Stimulated activated CD4-positive, alpha-beta T cell treated with anti-CD3 and anti-CD28 coated beads, Interleukin-2, amount 100 ng/mL, for 48 hours (primary cell): ENCODE results near the gene CRAT.
A peak's percentile ranks its signal among the peaks of the same experiment; 100 is the strongest.

Experiments used
- DNase-seq, 2 donors: peaks; one replicate each; pipeline ENCODE4 v3.0.0-alpha.2; 2020

The CRAT gene

DNA sequence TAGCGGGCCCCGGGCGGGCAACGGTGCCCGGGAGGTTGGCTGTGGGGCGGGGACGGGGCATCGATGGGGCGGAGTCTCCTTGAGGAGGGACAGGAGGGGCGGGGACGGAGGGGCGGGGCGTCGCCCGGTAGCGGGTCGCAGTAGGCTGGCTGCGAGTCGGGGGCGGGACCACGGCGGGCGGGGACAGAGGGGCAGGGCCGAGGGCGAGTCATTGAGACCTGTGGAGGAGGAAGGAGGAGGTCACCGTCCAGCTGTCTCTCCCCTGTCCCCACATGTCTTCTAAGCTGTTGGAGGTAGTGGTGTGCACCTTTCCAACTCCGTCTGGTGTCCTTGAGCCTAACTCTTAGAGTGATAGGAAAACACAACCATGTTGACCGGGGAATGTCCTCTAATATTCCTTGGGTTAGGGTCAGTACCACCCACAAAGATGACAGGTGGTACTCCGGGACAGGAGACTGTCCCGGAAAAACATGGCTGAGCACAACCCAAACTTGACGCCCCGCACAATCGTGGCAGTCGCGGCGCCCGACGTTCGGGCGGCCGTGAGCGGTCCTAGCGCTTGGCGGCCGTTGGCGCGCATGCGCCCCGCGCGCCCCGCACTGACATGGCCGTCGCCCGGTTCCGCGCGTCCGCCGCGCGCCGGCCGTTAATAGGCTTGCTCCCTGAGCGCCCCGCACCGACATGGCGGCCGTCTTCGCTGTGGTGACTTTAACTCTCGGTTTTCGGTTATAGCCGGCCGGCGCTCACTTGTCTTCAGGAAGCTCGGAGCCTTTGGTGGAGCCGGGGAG is at the start of gene CRAT, which contains the start of gene PTPA:
TSS of gene CRAT (minus strand) at position 54 of the 788 bp plus-strand sequence. CDS start 284 bp downstream, outside the sequence.
TSS of gene PTPA (plus strand) at position 676 of the 788 bp plus-strand sequence. CDS start 186 bp downstream, outside the sequence.
- DNase-seq: peak; percentile 95 to 96

DNA sequence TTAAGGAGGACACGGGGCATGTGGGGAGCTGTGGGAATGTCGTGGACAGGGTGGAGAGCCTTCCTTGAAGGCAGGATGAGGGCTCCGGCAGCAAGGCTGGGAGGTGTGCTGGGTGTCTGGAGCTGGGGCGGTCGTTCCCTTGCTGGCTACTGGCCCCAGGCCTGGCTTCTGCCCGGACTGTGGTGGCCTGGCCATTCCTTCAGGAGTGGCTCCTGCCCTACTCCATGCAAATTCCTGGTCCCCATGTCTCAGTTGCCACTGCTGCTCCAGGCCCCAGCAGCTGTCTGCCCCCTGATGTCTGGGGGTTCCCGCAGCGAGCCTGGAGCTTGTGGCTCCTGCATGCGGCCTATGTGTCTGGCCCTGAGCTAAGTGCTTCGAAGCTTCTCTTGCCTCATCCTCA is 45.6 kb upstream of the CRAT start:
- no peak for DNase-seq

DNA sequence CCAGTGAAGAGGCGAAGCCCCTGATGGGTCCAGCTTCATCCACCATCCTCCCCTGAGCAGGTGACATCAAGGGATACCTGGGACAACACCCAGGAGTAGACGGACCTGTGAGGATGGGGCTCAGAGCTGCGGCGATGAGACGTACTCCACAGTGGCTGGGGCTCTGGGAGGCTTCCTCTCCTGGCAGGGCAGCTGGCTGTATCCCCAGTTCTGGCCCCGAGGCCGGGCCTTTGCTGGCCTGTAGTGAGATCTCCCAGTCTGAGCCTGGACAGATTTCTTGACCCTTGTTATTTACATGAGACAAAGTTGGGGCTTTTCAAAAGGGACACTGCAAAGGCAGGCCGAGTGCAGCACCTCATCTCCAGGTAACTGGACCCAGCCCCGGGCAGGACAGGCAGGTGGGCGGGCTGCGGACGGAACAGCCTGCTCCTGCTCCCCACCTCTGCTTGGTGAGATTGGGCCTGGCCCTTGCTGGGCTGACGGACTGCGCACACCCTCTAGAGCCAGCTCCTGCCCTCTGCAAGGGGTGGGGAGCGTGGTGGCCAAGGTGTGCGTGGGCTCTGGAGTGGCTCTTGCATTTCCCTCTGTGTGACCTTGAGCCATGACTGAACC is 44.4 kb upstream of the CRAT start:
- no peak for DNase-seq

DNA sequence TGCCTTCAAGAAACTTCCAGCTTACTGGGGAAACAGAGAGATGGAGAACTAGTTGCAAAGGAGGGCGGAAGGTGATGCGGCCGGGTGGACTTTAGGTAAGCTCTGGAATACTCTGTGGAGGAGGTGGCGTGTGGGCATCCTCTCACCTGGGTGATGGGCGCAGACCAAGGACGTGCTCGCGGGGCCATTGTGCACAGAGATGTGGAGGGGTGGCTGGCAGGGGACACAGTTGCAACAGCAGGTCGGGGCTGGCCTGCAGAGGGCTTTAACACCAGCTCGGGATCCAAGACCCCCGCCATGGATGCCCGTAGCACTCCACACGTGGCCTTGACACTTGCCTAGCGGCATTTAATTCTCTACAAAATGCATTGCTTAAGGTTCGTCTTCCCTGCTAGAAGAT is 40.9 kb upstream of the CRAT start:
- DNase-seq: no peak

DNA sequence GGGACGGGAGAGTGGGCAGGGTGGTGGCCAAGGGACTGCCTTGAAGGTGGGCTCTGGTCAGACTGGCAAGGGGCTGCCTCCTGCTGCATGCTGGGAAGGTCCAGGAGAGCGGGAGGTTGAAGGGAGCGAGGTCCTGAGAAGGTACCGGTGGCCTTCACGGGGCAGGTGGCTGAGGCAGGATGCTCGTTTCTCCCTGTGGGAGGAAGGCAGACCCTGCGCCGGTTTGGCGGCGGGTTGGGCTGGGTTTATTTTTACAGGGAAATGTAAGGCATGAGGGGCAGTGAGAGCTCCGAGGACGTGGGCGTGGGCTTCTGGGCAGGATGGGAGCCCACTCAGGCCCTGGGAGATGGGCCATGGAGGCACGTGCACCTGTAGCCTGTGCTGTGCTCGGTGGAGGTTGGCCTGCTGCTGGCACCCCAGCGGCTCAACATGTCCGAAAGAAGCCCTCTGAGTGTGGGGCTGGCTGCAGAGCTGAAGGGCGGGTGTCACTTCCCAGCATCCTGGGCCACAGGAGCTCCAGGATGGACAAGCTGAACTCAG is 40.1 kb upstream of the CRAT start:
- DNase-seq: no peak

DNA sequence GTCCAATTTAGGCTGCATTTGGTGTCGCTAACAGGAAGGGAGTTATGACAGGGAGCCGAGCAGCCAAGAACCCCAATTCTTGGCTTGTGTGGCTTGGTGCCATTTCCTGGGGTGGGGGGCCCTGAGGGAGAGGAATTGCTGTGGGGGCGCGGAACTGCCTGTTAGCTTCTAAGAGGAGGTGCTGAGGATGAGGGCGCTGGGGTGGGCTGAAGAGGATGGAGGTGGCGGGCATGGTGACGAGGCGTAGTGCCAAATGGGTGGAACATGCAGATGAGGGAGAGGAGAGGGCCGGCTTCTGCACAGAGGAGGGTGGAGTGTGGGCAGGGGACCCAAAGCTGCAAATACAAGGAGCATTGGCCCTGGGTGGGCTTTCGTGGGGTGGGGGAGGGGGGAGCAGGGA is 39.5 kb upstream of the CRAT start:
- DNase-seq: no peak

DNA sequence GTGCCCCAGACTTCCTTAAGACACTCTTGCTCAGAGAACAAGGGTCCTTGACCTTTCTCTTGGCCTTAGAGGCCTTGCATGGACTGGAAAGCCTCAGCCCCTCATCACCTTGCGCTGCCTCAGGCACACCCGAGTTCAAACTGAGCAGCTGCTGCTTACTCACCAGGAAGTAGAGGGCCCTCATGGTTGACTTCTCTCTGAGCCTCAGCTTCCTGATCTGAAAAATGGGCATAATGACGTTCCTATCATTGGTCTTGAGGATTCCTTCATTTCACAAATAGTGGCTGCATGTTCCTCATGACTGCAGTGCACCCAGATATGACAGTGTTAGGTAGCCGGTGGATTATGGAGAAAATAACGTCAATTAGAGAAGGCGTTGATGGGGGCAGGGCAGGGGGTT is 38.8 kb upstream of the CRAT start:
- DNase-seq: no peak

DNA sequence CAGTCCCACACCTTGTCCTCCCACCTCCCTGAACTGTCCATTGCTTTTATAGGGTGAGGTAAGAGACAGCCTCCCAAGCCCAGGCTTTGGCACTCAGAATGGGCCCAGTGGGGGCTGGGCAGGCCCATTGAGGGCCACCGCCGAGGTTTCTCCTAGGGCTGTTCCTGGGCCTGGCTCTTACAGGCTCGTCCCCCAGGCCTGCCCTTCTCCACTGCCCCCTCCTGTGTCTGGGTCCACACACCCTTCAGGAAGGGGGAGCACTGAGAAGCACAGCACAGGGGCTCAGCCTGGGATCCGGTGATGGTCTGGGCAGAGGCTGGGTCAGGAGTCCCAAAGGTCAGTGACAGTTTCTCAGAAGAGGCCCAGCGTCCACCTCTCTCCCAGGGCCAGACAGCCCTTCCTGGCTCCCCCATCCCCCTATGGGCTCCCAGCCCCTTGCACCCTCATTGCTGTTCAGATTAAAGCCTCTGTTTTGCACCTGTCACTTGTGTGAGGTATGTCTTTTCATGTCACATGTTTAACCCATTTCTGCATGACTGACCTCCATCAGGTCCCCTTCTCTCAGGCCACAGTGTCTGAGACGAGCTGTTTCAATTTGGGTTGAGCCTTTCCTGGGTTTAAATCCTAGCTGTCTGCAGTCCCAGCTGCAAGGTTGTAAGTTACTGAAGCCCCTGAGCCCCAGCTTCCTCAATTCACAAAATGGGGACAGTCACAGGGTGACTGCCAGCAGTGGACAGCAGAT is 38.0 kb upstream of the CRAT start:
- DNase-seq: no peak

DNA sequence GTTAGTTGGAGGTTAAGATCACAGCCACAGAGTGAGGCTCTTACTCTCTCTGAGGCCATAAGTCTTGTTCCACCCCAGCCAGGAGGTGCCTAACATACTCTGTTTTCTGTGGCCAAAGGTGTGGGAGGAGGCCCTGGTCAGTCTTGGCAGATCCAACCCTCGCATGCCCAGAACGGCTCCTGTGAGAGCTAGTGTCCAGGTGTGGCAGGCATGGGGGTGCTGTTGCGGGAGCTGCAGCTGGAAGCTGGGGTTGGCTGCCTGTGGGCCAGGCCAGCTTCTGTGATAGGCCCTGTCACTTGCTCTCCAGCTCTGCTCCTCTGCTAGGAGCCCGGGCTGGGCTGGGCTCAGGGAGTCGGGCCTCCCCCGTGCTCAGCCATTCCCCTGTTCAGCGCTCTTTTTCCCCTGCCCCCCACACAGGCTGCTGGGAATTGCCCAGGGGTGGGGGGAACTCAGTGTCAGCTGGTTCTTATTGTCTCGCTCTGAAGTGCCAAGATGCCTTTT is 35.9 kb upstream of the CRAT start:
- no peak for DNase-seq

DNA sequence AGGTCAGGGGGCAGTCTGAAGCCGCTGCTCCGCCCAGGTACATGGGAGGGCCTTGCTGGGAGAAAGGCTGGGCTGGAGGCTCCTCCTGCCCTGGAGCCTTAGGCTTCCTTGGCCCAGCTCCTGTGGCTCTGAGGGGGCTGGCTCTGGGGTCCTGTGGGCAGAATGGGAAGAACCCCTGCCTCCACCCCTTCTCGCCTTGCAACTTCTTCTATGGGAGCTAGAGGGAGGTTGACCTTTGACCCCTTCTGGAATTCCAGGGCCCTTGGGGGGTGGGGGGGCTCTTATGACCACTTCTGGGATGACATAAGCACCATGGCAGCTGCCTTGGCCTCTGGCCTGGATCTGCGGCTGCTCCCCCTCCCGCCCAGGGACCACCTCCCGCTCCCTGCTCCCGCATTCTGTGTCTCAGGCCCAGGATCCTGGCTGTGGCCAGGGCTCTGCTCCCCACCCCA is 35.3 kb upstream of the CRAT start:
- DNase-seq: no peak

DNA sequence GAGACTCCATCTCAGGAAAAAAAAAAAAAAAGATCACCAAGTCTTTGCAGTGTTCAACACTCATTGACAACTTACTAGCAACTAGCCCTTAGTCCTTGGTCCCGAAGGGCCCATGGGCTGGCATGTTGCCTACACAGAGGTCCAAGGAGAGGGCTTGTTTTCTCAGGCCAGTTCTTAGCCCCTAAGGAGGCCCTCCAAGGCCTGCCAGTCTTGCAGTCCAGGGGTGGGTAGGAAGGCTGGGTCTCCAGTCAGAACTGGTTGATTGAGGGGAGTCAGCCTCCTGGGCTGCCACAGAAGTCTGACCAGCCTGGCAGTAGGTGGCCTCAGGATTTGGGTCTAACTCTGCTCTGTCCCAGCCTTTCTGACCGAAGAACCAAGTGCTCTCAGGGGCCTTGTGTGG is 34.7 kb upstream of the CRAT start:
- DNase-seq: no peak

DNA sequence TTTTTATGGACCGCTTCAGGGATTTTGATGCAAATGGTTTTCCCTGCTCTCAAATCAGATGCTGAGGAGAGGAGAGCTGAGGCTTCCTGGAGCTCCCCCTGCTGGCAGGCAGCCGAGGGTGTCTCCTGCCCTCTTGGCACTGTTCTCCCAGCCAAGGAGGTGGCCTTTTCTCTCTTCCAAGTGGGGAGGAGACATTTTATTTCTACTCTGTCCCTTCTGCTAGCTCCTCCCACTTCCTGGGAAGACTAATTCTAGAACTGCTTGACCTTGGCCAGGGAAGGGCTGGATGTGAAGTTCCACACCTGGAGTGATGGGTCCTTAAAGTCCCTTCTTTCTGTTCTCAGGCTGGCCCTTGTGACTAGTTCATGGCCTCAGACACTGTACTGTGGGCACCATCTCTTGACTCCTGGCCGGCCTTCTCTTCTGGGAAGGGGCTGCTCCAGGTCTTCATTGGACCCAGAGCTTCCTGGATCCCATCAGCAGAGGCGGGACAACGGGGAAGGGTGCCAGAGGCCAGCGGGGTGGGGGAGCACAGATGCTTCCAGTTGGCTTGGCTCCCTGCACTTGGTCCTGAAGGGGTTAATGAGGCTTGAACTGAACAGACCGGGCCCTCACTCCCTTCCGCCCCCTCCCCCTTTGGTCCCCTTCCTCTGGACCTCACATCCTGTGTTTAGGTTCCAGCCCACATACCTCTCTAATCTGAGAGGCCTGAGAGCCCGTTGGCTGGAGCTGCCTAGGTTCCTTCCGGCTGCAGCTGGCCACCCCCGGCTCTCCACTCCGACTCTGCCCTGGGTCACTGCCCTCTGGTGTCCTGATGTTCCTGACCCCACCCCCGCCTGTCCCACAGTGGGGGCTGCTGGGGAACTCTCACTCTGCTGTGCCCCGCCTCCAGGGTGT is 32.7 kb upstream of the CRAT start:
- peak; percentile 69 to 73 for DNase-seq

DNA sequence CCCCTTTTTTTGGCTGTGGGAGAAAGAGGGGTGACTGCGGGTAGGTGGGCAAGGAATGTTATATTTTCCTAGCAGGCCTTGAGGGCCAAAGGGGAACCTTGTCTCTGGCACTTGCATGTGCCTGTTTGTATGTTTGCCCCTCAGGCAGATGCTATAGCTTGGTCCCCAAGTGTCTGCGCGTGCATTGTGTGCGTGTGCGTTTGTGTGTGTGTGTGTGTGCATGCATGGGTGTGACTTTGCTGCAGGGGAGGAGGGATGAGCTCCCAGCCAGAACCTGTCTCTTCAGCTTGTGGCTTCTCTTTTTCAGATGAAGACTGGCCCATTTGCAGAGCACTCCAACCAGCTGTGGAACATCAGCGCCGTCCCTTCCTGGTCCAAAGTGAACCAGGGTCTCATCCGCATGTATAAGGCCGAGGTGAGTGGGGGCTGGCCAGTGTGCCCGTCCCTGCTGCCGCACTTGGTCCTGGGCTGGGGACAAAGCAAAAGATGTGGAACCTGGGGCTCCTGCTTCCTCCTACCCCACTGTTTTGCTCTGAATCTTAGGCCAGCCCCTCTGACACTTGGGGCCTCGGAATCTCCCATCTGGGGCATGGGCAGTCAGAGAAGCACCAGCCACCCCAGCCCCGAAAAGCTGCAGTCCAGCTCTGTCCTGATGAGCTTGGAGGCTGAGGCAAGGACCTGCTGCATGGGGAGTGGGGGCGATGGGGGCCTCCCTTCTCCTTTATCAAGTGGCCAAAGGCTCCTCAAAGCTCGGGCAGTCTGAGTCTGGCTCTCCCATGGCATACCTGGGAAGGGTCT is 31.7 kb upstream of the CRAT start:
- no peak for DNase-seq

DNA sequence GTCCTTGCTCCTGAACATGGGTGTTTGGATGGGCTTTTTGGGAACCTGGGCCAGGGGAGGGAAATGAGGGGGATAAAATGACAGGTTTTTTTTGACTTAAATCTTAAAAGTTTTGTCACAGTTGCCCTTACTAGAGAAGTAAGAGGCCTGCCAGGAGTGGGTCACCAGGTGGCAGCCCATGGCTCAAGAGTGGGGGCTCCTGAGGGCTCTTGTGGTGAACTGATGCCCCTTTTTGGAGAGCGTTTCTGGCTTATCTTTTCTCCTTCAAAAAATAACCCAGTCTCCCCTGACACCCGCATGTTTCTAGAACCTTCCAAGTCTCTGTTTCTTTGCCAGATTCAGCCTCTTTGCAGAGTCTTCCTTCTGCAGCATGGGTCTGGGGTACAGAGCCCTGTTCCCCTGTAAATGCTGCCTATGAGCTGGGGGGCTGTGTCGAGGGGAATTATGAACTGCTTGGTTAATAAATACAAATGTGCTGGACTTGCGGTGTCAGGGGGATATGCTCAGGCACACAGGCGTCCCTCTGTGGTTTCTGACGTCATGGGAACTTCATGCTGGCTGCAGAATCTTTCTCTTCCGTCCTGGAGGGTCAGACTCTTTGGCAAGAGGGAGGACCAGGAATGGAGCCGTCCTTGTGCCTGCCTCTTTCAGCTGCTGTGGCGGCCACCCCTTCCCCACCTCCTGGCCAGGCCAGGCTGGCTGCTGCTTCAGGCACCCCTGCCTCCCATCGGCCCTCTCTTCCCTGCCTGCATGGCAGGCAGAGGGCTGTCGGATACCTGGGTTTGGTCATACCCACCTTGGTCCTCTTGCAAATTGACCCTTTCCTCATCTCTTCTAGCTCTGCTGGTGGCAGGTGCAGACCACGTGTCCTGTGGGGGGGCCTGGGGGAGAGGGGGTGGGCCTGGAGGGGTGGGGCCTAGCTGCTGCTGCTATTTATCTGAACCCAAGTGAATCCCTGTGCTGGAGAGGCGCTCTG is 30.8 kb upstream of the CRAT start:
- no peak for DNase-seq

DNA sequence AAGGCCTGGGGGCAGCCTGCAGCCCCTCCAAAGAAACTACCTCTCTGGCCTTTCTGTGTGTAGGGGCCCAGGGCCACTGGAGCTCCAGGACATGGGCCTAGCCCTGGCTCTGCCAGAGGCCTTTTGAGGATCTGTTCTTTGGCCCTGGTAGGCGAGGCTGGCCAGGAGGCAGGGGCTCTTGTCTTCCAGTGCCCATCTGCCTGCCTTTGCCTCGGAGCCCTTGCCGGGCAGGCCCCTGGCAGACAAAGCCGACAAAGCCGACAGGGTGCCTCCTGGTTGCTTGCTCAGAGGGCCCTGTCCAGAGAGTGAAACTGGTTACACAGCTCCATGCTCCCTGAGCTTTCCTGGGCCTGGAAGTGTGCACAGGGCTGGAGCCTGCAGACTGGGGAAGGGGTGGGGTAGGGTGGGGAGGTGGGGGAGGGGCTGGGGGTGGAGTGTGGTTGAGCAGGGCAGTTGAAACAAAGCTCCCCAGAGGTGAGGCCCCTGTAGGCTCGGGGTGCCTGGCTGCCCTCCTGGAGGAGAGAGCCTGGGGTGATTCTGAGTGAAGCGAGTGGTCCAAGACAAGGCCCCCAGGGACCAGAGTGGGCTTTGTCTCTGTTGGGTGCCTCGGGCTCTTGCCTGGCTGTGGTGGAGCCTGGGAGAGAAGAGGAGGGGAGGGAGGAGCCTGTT is 29.9 kb upstream of the CRAT start:
- no peak for DNase-seq

DNA sequence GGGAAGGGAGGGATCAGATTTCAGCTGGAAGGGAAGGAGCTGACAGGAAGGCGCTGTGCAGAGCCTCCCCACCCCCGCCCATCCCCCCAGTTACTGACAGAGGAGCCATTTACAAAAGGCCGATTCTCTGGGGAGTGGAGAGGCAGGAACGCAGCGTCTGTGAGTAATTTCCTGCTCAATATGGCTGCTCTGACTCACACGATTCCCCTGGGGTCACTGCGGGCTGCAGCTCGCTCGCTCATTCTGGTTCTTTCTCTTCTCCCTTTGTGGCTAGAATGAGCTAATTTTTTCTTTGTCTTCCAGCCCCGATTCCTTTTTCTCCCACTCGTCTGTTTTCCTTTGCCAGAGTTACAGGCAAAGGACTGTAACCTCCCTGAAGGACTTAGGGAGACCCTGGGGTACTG is 29.4 kb upstream of the CRAT start:
- peak; percentile 71 to 75 for DNase-seq

DNA sequence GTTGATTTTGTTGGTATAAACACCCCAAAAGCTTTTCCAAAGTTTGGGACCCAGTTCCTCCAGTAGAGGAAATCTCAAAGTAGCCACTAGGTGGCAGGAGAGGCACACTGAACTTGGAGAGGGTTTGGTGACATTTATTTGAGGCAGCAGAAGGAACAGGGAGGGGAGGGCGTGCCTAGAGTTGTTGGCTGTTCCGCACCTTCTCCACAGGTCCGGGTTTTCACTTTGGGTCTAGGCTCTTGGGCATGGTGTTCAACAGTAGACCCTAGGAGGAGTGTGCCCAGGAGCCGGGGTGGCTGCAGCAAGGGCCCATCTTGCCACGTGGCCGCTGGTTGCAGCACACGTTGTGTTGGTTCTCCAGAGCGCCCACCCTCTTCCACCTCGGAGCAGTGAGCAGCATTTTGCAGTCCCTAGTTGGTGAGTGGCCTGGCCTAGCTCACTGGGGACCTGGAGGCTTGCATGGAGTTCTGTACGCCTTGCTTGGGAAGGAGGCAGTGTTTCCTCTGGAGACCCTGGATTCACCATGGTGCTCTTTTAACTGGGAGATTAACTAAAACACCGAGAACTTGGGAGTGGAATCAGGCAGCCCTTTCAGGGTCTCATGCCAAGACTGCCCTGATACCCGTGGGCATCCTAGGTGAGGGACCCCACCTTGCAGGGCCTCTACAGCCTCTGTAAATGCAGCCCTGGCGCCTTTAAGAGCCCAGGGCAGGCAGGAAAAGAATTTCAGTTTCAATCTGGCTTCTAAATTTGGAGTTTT is 28.8 kb upstream of the CRAT start:
- peak; percentile 72 to 79 for DNase-seq

DNA sequence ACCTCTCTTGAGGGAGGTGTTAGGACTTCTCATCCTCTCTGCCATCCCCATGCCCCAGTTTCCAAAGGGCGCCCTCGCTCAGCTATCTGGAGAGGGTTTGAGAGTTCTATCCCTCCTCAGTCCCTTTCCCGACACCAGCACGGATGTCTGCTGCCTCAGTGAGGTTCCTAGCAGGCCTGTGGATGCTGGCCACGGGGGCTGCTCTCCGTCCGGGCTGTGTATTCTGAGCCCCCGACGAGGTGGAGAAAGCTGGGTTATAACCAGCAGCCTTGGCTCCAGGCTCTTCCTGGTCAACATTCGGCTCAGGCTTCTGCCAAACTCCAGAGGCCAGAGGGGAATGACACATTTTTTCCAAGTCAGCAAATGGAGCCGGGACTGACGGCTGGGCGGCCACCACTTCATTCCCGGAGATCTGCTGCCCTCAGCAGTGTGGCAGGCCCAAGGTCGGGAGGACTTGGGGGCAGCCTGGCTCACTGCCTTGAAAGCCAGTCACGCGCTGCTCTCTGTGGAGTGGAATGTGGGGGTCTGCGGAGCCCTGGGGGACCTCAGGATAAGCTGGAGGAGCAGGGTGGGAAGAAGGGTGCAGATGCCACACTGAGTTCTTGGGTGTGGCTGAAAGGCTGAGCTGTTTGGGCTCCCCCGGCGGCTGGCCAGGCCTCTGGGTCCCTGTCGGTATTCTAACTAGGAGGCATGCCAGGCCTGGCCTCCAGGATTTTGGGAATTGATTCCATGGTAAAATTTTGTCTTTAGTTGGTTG is 28.1 kb upstream of the CRAT start:
- no peak for DNase-seq
